DMS114 treated with DMSO at 0.1 percent for 48 hours (cell line): ENCODE results near the gene CTNNBIP1.

Source experiments
- DNase-seq: peaks from one replicate; lab custom pipeline; 2025; ENCODE audit not compliant: unreplicated experiment; lab: John Stamatoyannopoulos, UW

The CTNNBIP1 gene

DNA sequence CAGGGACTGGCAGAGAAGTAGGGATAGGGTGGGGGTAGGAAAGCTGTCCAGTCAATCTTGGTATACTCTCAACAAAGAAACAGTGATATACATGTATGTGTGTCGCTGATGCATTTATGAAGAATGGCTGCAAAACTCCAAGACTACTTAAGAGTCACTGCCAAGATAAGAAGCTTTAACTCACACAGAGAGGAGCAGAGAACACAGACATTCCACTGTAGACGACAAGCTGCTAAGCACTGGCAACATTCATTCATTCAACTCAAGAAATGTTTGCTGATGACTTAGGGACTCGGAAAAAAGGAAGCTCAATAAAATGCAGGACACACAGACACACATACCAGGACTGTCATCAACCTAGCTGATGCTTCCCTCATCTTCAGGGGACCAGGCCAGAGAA lies 5.5 kb downstream of the CTNNBIP1 start:
- no peak for DNase-seq

DNA sequence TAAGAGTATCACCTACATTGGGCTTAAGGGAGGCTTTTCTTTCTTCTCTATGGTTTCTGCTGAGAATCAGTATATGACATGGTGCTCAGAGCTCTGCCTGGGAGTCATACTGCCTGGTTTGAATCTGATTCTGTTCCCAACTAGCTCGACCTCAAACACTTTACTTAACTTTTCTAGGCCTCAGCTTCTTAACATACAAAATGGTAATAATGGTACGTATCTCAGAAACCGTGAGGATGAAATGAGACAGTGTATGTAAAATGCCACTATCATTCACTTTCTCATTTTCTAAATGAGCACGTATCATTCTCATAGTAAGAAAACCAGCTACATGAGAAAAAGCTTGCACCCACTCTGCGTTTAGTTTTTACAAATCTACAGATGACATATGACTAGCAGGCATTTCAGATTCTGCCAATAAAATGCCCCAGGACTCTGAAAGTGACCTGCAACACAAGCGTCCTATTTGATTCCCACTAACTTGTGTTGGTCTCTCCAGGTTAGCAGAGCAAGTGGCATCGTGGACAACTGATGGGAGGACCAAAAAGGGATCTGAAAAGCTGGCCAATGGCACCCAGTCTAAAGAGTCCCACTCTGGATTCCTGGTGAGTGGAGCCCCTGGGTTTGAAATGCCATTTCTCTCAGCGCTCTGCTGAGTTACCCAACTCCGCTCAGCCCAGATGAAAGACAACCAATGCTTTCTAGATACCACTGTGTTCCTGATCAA lies 6.1 kb downstream of the CTNNBIP1 start:
- DNase-seq: no peak

DNA sequence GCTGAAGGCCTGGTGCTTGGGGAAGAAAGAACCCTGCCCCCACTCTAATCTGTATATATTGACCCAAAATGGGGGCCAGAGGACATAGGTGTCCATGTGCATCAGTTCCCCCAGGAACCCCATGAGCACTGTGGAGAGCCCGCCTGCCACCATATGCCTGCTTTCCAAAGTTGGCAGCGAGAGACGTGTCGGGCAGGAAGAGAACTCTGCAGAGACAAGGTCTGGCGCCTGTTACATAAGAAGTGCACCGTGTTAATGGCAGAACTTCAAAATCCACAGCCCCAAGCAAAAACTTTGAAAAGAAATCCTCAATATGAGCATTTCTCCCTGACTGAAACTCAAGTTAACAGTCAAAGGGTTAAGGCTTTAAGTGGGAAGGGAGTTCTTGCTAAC lies 8.0 kb downstream of the CTNNBIP1 start:
- no peak for DNase-seq

DNA sequence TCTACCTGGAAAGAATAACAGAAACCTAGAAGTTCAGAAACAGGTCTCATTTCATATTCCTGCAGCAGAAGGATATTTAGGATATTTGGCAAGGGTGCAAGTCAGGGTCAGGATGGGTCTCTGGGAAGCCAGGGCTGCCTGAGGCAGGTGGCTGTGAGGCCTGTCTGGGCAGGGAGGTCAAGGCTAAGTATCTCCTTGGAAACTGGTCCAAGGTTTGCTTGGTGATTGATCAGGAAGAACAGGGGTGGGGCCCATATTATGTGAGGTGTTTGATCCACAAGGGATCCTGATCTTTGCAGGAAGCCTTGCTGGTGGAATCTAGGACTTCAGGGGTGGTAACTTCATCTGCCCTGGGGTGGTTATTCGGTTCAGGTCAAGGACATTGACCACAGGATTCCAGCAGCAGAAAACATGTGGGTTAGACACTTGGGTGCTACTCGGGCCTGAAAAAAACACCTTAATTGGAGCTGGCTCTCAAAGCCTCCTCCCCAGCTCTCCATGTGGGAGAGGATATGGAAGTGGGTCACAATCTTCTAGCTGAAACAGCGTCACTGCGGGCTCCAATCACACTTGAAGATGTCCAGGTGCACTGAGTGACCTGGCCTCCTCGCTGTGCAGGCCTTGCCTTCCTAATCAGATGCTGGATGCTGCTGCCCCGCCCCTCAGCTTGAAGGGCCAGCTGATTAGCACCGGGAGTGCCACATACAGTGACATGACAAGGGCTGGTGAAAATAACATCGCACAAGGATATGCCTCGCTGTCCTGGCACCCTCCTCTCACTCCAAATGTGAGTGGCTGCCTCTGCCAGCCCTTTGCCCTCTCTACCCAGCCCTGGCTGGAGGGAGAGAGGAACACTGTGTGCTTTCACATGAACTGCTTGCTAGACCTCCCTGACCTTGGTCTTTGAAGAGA lies 8.7 kb downstream of the CTNNBIP1 start:
- no peak for DNase-seq

DNA sequence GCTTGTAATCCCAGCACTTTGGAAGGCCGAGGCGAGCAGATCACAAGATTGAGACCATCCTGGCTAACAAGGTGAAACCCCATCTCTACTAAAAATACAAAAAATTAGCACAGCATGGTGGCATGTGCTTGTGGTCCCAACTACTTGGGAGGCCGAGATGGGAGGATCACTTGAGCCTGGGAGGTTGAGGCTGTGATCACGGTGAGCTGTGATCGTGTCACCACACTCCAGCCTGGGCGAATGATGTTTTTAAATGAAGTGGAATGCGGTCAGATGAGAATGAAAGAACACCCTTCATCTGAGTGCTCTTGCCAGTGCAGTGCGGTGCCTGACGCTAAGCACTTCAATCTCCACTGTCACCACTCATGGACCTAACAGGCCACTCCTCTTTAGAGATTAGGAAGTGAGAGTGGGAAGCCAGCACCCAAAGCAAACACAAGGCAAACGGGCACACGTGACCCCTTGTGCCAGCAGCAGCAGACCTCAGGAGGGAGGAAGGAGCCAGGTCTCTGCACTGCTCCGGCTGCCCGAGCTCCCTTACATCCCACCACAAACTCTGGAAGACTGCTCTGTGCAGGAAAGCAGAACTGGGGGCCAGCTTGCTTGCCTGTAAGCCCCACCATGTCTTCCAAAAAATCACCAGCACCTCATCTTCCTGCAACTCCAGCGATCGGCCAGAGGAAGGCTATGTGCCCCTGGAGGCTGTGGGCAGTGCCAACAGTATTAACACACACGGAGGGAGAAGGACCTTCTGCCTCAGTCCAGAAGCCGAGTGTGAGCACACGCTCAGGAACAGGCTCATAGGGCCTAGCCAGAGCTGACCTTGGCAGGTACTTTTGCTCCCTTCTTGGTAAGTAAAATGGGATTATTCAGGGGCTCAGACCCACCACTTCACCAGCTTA lies 9.7 kb downstream of the CTNNBIP1 start:
- no peak for DNase-seq

DNA sequence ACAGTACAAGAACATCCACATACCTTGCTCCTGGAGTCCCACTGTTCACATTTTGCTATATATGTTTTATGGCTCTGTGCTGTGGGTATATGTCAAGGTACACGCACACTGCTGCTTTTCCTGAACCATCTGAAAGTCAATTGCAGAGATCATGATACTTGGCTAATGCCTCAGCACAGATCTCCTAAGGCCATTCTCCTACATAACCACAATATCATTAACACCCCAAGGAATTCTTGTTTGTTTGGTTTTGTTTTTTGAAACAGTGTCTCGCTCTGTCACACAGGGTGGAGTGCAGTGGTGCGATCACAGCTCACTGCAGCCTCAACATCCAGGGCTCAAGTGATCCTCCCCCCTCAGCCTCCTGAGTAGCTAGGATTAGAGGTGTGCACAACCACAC lies 16.0 kb downstream of the CTNNBIP1 start:
- no peak for DNase-seq

DNA sequence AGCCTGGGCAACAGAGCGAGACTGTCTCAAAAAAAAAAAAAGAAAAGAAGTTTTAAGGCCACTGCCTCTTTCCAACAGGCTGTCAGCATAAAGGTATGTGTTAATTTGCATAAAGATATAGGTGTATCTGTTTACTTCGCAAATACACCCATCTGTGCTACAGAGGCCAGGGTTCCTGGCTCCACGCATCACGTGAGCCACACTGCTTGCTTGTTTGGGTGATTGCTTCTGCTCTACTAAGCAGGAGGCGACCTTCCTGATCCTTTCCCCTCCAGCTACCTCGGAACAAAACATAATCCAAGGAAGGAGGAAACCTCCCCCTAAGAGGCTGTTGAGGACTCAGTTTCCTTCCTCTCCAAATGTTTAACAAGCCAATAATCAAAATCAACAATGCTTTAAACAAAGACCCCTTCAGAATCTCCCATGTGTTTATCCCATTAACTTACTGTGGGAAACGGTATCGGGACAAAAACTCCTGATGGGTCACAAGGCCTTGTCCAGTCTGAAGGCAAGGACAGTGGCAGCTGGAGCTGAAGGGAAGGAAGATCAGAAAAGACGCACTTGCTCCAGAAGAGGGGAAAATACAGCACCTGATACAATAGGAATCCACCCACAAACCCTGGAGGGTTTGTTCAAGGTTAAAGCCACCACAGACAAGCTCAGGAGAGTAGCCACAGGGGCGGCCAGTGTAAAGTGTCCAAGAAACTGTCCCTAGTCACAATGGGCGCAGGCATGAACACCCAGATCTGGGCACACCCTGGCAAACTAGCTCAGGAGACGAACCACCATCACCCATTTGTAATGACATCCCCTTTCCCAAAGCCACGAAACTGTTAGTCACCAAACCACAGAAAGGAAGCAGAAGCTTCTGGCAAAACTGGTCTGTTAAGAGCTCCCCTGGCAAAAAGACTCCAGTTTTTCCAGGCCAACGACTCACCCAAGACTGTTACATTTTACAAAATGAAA lies 17.2 kb downstream of the CTNNBIP1 start:
- no peak for DNase-seq

DNA sequence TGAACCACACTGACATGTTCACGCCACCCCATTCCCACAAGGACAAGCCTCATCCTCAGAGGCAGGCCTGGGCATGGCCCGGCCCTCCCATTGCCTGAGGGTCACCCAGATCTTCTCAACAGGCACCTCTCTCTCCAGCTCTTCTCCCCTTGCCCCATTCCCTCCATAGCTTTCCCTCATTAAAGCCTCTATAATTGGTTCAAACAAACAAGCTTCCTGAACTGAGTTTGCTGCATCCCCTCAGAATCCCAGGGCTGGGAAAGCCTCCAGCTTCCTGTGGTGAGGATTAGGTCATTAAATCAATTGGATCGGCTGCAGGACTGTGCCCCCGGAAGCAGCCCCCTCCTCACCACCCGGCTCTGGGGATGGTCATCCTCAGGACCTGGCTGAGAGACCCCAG lies 18.9 kb downstream of the CTNNBIP1 start:
- DNase-seq: no peak

DNA sequence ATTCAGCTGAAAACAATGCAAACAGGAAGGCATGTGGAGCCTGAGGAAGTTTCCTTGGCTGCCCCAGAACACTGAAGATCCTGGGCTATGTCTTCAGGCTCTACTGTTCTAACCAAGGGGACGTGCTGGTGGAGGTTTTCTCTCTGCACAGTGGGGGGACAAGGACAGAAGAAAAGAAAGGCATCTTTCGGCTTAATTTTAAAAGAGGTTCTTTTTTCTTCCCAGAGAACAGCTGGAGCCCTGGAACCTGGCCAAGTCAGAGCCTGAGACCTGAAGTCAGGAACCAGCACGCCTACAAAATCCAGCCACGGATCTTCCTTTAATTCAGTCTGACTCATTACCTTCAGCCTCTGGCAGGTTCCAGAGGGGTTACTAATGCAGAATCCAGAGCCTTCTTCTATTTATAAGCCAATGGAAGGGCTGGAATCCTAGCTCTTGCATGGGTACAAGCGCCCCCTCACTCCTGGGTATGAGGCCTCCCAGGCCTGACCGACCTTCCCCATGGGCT lies 19.8 kb downstream of the CTNNBIP1 start:
- DNase-seq: no peak

DNA sequence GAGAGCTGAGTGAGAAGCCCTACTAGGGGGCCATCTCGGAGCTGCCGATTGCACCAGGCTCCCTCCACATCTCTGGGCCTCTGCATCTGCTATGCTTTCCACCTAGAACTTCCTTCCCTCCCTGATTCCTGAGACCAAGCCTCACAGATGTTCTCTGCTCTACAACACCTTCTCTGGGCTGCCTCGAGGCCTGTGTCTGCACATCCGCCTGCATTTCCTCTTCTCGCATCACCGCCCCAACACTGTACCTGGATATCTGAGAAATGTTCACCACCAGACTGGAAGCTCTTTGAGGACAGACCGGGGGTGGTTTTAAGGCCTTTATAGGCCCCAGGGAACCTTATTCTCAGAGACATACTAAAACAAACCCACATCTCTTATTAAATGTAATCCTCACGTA lies 20.7 kb downstream of the CTNNBIP1 start:
- DNase-seq: no peak

DNA sequence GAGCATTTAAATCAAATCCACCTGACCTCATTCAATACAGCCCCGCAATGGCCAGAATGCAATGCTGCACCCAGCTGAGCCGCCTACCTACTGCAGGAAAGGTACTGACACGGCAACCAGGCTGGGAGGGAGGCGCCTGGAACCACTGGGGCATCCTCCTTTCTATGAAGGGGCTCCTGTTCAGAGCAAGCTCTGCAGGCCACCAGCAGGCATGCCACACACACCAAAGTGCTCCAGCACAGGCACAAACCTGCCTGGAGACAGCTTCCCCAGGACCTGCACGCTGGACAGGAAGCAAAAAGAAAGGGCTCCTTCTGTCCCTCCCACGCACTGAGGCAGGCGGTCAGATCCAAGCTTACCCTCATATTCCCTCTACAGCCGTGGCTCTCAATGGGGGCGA lies 21.2 kb downstream of the CTNNBIP1 start:
- no peak for DNase-seq

DNA sequence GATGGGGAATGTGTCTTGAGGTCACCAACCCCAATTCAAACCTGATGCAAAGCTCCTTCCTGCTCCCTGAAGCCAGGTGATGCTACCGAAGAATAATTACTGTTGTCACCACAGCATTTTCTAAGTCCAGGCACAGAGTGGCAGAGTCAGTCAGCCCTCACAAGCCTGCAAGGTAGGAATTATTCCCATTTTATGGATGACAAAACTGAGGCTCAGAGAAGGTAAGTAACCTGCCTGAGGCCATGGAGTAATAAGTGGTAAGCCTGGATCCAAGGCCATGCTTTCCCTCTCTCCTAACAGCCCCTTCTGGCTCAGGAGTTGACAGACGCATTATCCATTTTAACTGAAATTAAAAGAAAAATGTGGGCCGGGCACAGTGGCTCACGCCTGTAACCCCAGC lies 23.0 kb downstream of the CTNNBIP1 start:
- no peak for DNase-seq

DNA sequence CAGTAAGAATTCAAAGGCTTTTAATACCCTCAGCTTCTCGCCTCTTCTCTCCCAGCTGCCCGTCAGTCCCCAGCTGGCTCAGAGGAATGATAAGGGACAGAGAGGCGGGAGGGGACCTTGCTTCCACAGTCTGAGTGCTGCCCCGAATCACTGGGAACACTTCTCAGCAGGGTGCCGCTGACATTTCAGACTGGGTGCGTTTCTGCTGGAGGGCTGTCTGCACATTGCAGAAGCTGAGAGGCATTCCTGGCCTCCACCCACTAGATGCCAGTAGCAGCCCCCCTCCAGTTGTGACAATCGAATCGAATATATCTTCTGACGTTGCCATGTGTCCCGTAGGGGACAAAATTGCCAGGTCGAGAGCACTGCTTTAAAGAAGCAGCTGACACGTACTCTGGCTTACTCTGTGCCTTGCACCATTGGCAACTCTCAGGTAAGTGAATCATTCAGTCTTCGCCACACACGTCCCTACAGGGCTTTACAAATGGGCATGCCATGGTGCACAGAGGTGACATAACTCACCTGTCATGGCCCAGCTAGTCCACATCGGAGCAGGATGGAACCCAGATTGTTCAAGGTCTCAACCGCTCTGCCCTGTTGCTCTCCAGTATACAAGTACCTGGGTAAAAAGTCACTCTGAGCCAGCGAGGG lies 23.9 kb downstream of the CTNNBIP1 start:
- DNase-seq: no peak

DNA sequence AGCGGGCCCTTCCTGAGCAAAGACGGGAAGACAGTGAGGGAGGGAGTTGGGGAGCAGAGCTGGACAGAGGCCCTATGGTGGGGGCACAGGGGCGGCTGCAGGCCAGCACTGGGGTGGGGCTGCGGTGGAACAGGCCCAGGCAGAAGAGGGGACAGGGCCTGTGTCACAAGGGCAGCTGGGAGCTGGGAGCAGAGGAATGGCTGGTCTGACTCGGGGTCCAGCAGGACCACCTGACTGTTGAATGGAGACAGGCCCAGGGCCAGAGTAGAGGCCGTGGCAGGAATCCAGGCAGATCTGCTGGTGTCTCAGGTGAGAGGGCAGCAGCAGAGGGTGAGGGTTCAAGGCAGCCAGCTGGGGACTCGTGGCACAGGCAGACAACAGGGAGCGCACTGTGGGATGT lies 25.3 kb downstream of the CTNNBIP1 start:
- DNase-seq: no peak

DNA sequence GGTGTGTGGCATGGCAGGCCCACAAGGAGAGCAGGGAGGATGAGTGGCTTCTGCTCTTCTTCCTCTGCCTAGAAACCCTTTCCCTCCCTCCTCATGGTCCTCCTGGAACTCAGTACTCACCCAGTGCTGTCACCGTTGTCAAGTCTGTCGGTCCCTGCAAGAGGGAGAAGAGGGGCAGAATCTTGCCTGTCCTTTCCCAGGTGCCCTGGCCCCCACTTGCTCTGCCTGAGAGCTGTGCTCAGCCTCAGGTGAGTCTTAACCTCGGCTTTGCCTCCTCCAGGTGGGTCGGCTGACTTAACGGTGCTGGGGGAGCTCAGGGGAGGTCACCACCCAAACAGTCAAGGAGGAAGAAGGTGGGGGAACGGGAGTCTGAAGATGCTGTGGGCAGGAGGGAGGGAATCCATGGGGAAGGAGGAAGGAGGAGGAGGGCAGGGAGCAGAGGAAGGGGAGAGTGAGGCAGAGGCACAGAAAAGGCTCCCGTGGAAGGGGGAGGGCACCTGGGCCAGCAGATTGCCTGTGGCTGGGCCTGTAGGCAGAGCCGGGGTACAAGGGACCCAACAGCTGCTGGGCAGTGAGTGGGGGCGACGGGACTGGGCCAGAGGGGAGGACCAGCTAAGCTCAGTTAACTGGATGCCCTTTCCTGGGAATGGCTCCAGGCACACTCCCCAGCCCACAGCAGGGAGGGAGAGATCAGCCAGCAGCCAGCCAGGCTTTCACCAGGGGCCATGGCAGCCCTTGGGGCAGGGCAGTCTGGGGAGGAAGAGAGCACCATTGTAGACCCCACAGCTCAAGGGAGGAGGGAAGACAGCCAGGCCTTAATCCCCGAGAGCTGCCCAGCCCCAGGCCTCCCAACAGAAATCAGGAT lies 26.3 kb downstream of the CTNNBIP1 start:
- DNase-seq: no peak

DNA sequence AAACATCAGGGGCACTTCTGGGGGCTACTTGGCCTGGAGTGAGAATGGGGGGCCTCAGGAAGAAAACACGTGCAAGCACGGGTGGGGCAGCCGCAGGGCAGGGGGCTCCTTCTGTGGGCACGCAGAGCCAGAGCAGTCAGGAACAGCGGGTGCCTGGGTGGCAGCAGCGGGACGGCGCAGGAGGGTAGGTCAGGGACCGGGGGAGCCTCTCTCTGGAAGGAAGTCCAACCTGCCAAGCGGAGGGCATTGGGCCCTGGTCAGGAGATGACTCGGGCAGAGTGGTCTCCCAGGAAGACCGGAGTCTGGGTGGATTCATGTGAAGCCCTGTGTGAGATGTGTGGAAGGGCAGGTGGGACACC lies 27.1 kb downstream of the CTNNBIP1 start:
- no peak for DNase-seq

DNA sequence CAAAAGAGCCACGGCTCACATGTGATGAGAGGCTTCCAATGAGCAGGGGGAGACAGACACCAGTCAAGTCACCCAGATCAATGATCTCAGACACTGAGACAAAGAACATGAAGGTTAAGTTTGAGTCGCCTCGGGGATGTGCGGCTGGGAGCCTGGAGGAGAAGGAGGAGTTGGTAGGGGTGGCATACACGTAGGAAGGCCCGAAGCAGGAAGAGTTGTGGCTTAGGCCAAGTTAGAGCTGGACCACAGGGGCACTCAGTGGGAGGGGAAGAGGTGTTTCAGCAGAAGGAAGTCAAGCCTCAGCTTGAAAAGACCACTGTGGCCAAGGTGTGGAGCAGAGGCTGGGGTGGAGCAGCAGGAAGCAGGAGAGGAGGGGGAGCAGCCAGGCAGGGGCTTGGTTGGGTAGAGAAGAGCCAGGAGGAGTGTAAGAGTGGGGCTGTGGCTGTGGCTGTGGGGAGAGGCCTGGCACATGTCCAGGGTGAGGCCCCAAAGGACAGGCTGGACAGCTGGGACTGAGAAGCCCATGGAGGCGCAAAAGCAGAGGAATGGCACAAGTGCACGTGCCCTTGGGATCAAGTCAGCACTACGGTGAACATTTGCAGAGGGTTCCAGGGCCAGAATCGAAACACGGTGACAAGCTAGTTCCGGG lies 27.6 kb downstream of the CTNNBIP1 start:
- DNase-seq: no peak

DNA sequence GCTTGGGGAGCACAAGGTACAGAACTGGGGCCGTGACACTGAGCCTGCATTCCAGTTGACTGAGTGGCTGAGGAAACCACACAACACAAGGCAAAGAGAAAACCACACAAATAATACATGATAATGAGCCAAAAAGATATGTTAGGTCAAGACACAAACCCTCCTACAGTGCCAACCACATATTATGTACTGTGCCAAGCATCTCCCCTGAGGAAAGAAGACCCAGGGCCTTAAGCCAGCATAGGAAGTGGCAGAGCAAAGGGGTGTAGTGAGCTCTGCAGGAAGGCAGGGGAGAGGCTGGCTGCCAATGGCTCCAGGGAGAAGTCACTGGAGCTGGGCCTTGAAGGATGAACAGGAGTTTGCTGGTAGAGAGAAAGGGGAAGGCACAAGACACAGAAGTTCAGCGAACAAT lies 28.2 kb downstream of the CTNNBIP1 start:
- no peak for DNase-seq
